HG03439 (cell line): Measurements from ENCODE around the gene IL10.

ENCODE experiments used
- ATAC-seq: cut with Tn5 transposase; IDR thresholded peaks from one replicate; pipeline ENCODE4 v1.9.1; 2021; ENCODE audit warnings: mild to moderate bottlenecking, moderate library complexity; ENCODE audit not compliant: unreplicated experiment

The IL10 gene

DNA sequence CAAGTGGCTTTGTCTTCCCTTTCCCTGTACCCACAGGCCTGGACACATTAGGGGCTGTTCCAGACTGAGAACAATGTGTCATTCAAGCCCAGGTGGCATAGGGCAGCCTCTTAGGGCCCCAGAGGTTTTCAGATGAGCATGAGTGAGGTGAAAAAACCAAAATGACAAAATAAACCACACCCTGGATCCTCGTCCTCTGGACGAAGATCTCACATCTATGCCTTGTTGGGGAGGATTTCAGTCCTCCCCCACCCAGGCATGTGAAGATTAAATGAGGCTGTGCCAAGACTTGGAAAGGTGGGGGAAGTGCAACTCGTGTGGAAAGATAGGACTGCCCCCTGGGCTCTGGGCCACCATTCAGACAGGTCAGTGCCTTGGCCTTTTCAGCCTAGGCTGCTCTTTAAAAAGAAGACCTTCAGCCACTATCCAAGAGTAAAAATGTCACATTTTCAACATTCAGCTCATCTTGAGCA is 34.5 kb downstream of the IL10 start:
- no peak for ATAC-seq

DNA sequence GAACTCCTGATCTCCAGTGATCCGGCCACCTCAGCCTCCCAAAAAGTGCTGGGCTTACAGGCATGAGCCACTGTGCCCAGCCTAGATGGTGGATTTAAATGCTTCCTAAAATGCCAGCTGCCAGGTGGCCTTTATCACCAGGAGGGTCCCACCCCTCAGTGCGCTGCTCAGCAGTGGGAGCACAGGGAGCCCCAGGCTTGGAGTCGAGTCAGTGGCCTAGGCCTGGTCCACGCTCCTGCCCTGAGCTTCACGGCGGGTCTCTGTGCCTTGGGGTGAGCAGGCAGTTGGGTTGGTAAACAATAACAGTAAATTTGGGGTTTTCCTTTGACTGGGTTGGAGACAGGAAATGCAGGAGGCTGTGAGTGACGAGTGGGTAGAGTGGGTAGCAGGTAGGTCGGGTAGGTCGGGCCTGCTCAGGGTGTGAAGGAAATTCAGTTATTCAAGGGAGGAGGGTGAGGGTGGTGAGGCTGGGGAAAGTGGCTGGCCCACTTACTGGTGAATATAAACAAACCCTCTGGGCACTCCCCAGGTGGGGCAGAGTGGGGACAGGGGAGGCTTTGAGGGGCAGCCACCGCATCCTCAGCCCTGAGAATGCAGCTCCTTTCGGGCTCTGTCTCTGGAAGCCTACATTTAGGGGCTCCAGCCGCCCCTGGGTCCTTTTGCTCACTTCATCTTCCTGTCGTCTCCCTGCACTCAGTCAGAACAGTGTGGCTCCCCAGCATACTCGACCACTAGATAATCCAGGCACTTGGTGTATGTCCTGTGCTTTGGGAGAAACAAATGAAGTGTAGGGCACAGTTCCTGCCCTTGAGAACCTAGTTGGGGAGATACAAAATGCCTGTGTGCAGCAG is 35.2 kb downstream of the IL10 start:
- ATAC-seq = no peak

DNA sequence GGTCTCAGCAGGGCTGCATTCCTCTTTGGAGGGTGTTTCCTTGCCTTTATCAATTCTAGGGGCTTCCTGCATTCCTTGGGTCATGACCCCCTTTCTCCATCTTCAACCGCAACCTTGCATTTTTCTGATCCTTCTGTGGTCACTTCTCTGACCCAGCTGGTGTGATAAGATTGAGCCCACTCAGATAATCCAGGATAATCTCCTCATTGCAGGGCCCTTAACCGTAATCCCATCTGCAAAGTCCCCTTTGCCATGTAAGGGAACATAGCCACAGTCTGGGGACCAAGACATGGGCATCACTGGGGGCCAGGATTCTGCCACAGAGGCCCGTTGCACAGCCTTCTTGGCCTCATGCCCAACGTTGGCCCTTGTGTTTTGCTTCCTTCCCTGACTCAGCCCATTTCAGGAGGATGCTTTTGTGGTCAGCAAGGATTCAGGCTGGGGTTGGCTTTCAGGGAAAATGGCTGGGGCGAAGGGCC is 36.7 kb downstream of the IL10 start:
- no peak for ATAC-seq

DNA sequence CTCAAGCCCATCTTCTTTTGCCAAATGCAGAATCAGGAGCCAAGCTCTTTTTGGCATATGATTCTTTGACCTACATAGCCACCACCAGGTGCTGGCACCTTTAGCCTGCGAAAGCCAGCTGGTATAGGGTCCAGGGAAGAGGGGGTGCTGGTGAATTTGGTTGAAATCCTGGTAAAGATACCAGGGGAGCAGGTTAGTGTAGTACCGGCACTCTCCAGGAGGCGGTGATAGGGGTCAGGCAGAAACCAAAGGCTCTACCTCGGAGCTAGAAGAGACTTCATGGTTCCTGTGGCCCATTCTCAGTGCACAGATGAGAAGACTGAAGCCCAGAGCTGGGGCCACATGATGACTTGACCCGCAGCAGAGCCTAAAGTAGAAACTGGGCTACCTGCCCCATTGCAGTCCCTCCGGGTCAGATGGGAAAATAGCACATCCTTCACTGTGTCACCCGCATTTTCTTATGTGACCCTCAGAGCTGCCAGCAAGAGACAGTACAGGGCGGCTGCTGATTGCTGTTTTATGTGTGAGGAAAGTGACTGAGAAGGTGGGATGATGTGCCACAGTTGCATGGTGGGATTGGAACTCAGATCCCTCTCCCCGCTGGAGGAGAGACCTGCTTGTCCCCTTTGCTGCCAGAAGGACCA is 37.7 kb downstream of the IL10 start:
- no peak for ATAC-seq

DNA sequence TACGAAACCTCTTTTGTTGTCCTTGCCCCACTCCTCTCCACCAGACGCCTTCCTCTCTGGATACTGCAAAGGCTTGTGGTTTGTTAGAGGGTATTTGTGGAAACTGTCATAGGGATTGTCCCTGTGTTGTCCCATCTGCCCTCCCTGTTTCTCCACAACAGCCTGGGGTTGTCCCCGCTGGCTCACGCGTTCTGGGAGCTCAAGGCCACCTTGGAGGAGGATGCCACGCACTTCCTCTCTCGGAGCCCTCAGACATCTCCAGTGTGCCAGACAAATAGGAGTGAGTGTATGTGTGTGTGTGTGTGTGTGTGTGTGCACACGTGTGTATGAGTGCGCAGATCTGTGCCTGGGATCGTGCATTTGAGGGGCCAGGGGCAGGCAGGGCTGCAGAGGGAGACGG is 39.3 kb downstream of the IL10 start:
- ATAC-seq = no peak

DNA sequence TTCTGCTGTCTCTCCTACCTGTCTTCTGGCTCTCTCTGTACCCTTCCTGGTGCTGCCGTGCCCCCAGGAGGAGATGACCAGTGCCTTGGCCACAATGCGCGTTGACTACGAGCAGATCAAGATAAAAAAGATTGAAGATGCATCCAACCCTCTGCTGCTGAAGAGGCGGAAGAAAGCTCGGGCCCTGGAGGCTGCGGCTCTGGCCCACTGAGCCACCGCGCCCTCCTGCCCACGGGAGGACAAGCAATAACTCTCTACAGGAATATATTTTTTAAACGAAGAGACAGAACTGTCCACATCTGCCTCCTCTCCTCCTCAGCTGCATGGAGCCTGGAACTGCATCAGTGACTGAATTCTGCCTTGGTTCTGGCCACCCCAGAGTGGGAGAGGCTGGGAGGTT is 39.8 kb downstream of the IL10 start:
- no peak for ATAC-seq

DNA sequence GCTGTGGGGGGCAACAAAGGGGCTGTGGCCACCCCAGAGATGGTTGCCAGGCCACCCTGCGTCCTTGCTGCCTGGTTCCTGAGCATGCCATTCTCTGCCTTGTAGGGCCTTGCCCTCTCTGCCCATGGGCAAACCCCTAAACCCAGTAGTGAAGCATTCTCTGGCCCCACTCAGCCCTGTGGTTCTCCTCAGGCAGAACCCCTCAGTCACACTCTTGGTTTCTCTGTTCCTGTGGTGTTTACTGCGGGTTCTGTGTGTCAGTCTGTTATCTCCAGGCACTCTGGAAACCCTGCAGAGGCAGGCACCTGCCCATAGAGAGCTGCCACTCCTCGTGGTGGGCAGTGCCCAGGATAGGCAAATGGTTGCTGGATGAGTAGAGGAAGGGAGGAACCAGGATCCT is 42.8 kb downstream of the IL10 start:
- no peak for ATAC-seq

DNA sequence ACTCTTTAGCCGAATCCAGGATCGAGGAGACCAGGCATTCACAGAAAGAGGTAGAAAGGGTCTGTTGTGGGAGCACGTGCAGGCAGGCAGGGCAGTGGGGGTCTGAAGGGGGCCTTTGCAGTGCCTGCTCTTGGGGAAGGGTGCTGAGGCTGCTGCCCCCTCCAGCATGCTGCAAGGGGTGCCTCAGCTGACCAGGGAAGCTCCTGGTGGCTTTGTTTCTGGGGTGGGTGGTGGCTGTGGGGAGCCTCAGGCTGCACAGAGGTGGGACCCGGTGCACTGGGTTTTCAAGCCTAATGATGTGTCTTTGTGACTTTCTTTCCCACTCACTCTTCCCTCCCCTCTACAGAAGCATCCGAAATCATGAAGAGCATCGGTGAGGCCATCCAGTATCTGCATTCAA is 43.2 kb downstream of the IL10 start:
- no peak for ATAC-seq

DNA sequence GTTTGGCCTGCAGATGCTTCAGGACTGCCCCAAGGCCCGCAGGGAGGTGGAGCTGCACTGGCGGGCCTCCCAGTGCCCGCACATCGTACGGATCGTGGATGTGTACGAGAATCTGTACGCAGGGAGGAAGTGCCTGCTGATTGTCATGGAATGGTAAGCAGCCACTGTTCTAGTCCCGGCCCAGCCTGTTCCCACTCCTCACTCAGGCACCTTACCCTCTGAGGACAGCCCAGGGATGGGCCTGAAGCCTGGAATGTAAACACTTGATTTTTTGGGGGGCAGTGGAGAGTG is 43.7 kb downstream of the IL10 start:
- no peak for ATAC-seq

DNA sequence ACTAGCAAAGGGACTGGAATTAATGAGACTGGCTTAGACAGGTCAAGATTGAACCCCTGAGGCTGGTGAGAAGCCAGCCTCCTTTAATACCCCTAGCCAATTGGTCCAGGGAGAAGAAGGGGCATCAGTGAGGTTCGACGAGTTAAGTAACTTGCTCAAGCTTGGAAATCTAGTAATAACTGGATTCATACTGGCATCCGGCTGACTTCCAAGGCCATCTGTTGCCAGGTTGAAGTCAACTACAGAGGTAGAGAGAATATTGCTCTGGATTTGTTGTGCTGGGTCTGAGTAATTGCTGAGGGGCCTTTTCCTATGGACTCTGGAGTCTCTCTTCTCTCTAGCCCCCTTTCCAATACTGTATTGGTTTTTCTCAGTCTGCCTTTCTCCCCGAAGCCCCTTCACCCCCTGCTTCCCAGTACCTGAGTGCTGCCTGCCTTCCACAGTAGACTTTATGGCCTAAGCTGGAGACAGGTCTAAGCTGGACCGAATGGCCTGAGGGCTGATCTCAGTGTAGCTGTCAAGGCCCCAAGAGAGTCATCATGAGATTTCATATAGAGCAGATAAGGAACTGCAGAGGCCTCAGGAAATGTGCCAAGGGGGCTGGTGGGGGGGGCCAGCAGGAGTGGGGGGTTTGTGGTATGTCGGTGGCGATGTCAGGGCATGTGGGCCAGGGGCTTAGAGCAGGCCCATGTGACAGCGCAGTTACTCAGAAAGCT is 44.2 kb downstream of the IL10 start:
- no peak for ATAC-seq

DNA sequence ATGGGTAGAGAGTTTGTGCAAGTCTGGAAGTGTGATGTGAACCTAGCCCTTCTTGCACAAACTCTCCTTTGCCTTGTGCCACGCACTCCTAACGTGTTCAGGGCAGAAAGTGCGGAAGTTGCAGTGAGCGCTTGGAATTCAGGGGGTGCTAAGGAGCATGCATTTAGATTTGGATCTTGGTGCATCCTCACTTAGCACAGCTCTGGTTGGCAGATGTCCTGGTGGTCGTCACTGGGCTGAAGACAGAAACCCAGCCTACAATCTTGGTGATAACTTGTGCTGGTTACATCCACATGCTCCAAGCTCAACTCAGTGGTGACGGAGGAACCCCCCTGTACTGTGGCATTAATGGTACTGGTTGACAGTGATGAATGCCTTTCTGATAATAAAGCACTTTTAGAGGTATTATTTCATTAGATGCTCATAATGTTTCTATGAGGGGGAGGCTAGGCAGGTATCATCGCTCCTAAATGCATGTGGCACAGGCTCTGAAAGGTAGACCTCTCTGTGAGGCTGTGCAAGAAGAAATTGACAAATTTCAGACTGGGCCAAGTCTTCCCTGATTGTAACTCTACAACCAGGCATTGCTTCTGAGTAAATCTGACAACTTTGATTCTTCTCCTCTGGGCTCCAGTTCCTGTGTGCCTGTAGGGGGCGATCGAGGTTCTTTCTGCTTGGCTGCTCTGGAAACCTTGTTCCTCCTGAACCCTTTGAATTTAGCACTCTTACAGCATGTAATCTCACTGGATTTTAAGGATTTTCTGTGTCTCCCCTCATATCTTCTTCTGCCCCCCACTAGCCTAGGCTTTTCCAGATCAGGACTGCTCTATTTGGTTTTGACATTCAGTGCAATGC is 47.0 kb downstream of the IL10 start:
- no peak for ATAC-seq

DNA sequence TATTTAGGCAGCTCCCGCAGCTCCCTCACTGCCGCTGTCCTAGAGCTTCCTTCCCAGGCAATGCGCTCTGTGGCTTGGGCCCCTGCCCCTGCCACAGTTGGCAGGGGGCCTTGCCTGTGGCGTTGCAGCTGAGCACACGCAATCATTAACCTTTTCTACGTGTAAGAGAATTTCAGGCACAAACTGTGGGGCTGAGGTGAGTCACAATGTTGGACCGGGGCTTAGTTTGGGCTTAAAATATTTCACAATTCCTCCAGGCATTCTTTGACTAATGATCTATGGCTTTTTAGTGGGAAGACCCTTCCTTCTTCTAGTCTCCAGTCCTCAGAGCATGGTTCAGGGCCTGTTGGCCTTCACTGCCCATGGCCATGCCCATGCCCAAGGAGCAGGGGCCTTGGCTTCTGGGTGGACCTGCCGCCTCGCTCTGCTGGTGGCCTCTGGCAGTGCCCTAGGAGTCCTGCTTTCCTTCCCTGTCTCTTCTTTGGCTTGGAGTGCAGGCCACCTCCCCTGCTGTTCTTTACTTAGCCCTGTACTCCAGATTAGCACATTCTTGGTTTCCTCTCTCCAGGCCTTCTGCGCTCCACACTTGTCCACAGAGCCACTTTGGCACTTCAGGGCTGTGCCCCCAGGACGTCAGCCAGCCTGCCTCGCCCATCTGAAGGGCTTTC is 48.4 kb downstream of the IL10 start:
- ATAC-seq = no peak

DNA sequence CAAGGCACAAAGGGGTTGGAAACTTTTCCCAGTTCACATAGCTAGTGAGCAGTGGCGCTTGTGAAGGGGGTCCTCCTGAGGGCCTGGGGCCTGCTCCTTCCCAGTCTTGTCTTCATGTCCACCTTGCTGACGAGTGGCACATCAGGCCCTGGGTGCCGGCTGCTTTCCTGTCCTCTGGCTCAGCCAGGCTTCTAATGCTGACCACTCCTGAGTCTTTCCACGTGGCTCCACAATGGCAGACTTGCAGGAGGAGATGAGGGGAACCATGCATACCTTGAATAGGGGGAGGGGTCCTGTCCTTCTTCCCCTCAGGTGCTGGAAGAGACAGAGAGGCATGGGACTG is 48.9 kb downstream of the IL10 start:
- no peak for ATAC-seq

DNA sequence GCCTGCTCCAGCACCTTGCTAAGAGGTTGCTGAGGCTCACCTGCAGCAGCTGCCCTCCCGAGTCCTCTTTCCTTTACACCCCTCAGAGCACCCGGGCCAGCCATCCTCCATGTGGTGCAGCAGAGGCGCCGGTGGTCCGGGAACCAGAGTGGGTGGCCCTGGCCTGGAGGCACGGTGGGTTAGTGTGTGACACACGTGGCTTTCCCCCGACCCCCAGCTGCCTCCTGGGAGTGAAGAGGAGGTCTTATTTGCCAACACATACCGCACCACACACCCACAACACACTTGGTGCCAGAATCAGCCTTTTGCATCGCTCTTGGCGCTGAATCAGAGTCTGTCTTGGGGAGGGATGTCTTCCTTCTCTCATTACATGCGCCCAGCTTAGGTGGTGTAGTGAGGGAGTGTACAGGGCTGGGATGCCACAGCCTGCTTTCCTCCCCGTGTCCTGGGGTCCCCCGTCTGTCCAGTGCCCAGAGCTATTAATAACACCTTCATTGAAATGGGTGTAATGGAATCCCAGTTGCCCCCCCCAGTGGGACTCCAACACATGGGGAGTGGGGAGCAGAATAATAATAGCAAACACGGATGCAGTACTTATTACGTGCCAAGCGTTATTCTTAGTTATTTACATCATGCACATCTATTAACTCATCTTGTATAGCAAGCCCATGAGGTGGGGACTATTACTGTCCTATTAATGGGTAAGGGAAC is 49.4 kb downstream of the IL10 start:
- ATAC-seq = no peak

DNA sequence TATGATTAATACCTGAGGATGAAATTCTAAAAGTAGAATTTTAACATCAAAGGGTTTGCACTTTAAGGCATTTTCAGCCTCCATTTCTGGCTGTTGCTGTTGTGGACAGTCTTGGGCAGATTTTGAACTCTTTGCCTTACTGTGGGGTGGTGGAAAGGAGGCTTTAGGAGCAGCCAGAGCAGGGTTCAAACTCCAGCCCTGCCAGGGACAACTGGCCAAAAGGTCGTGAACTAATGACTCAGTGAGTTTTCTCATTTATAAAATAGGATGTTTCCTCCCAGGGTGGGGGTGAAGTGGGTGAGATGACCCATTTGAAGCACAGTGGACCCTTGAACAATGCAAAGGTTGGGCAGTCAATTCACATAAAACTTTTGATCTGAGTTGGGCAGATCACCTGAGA is 50.8 kb downstream of the IL10 start:
- no peak for ATAC-seq

DNA sequence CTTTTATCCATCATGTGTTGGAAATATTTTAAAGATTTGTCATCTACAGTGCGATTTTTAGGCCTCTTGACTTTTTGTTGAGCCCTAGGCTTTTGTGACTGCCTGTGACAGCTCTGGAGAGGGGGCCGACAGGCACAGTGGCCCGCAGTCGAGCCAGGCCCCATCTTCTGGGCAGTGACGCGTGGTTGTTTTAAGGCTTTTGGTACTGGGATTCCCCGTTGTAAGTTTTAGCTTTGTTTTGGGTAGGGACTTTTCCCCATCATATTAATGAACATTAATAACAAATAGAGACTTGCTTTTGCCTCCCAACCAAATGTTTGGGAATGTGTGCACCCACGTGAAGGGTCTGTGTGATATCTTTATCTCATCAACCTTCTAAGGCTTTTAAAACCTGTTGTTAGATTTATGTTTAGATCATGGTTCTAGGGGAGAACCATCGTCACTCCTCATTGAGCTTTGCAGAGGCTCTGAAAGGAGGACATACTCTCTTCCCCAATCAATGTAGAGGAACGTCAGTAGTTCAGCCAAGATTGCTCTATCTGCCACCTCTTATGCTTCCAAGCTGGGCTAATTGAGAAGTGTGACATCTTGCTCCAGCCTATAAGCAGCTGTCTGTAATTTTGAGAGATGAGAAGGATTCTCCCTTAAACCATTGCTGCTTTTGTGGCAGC is 53.0 kb downstream of the IL10 start:
- ATAC-seq = no peak

DNA sequence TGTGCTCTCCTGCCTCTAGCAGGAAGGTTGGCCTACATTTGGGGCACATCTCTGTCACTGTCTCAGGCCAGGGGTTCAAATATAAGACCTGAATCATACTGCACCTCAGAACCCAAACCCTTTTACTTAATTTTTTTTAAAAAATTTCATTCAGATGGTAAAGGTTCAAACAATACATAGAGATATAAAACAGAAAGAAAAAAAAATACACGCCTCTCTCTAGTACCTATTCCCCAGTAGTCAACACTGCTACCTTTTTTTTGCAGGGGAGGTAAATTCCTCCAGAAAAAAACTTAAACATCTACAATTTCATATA is 54.7 kb downstream of the IL10 start:
- ATAC-seq = no peak
